Activated gamma-delta T cell treated with Interleukin-2 at 50 U/mL for 16 hours (primary cell): ENCODE measurements around the gene TSC22D1.
"Not testable (repeated sequence)": the region's sequence is repeated elsewhere in the genome, so short reads cannot be mapped to it uniquely, and the experiment has no call there.

Experiments used
- DNase-seq: peaks from one replicate; pipeline ENCODE4 v3.0.0-alpha.2; 2020

Gene TSC22D1

DNA sequence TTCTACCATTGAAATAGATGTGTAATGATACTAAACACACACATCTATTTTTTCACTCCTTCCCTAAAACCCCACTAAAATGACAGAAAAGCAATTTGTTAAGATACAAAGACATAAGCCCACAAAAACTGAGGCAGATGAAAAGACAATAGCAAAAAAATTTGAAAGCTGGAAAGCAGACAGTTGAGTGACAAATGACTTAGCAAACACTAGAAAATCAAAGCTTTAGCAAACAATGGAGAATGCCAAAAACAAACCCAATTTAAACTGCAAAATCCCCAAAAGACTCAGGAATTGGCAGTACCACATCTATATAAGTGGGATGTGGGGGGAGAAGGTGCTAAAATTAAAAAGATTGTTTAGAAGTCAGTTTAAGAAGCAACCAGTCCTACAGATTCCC is 9.5 kb downstream of the TSC22D1 start:
- DNase-seq = no peak

- no peak for DNase-seq
Observed at GRCh38 chr13:44565881-44566280, 10.2 kb downstream of the TSC22D1 start.

GRCh38 chr13:44564936-44565335 is 11.2 kb downstream of the TSC22D1 start:
- DNase-seq = no peak

GRCh38 chr13:44562853-44563252 is 13.3 kb downstream of the TSC22D1 start:
- not testable (repeated sequence) for DNase-seq

GRCh38 chr13:44561351-44561750 is 14.8 kb downstream of the TSC22D1 start:
- no peak for DNase-seq

GRCh38 chr13:44557986-44558385 is 18.1 kb downstream of the TSC22D1 start:
- no peak for DNase-seq

- DNase-seq = no peak
Observed at GRCh38 chr13:44555207-44555606, 20.9 kb downstream of the TSC22D1 start.

GRCh38 chr13:44549476-44549875 is 26.7 kb downstream of the TSC22D1 start:
- no peak for DNase-seq

GRCh38 chr13:44546164-44546563 is 30.0 kb downstream of the TSC22D1 start:
- no peak for DNase-seq

GRCh38 chr13:44543369-44543768 is 32.8 kb downstream of the TSC22D1 start:
- DNase-seq = no peak

DNA sequence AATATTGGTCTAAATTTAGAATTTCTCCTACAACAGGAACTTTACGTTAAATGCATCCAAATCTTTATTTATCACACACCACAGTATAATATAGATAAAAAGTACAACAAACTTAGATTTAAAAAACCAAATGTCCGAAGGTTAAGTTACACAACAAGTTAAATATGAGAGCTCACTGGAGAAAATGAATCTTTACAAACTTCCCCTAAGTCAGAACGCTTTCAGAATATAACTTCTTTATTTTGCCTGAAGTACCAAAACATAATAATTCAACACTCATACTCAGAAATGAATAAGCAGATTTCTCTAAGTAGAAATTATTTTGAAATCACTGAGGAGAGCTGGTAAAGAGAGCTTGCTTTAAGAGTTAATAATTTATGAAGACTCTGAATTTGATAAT is 33.8 kb downstream of the TSC22D1 start:
- DNase-seq = no peak

GRCh38 chr13:44541601-44542000 is 34.5 kb downstream of the TSC22D1 start:
- DNase-seq = no peak

GRCh38 chr13:44540761-44541434 is 35.2 kb downstream of the TSC22D1 start:
- DNase-seq = no peak

GRCh38 chr13:44537248-44537647 is 38.9 kb downstream of the TSC22D1 start:
- DNase-seq = no peak

- DNase-seq = no peak
Observed at GRCh38 chr13:44523146-44524015, 52.7 kb downstream of the TSC22D1 start.

DNA sequence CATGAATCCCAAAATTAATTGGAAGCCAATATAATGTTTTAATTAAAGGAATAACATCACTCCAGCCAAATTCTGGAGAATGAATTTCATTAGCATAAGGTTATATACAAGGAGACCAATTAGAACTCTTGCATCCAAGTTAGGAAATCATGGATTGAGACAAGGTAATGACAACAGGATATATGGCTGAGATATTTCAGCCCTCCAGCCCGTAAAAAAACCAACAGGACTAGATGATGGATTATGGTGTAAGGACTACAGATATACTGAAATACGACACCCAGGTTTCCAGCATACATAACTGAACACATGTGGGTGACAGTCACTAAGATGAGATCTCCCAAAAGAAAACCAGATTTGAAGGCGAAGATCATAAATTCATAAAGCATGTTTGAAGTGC is 56.5 kb downstream of the TSC22D1 start:
- DNase-seq = no peak

DNA sequence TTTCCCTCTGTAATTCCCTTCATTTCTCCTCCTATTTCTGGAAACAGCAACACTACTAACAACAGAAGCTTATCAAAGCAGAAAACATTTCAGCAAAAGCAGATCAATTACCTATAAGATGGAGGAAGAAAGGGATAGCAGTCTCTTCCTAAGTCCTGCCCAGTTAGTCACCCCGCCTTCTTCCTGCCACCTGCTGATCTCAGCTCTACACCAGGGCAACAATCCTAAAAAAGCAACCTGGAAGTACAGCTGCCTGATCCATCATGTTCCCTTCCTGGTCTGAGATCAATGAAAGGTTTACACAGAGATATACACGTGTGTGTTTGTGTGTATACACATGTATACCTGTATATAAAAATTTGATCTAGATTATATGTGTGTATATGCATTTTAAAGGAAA is 59.4 kb downstream of the TSC22D1 start:
- no peak for DNase-seq

DNA sequence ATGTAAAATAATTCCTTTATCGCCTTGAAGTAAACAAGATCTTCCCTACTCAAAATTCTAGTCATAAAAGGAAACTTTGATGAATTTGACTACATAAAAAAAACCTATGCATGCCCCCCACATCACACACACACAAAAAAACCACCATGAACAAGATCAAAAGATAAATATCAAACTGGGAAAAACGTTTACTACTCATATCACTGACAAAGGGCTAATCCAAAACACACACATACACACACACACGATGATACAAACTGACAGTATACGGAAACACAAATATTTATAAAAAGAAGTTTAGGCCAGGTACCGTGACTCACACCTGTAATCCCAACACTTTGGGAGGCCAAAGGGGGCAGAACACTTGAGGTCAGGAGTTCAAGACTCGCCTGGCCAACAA is 61.9 kb downstream of the TSC22D1 start:
- DNase-seq = no peak

DNA sequence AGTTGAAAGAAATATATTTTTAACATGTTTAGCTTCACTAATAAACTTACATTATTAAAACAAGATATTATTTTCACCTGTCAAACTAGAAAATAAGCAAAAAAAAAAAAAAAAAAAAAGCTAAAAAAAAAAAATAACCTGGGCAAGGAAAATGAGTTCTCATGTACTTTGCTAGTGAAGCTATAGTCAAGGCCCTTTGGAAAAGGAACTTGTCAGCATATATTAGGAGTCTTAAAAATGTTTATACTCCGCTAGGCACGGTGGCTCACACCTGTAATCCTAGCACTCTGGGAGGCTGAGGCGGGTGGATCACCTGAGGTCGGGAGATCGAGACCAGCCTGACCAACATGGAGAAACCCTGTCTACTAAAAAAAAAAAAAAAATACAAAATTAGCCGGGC is 66.3 kb downstream of the TSC22D1 start:
- DNase-seq = not testable (repeated sequence)

- no peak for DNase-seq
Observed at GRCh38 chr13:44508562-44509077, 67.5 kb downstream of the TSC22D1 start.

- DNase-seq = no peak
Observed at GRCh38 chr13:44507639-44508038, 68.5 kb downstream of the TSC22D1 start.

DNA sequence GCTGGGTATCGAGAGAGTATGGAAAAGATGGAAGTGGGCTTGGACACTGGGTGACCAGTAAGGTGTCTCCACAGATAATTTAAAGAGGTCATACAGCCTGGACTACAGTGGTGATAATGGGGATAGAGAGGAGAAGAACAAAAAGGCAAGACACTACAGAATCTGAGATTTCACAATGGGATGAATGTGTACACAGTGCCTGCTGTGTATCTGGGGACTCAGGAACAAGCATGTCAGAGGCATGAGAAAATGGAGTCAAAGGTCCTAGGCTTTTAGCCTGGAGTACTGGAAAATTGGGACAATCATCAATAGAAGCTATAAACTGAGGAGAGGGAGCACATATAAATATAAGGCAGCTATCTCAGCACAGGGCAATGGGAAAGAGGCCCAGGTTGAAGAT is 69.4 kb downstream of the TSC22D1 start:
- no peak for DNase-seq

DNA sequence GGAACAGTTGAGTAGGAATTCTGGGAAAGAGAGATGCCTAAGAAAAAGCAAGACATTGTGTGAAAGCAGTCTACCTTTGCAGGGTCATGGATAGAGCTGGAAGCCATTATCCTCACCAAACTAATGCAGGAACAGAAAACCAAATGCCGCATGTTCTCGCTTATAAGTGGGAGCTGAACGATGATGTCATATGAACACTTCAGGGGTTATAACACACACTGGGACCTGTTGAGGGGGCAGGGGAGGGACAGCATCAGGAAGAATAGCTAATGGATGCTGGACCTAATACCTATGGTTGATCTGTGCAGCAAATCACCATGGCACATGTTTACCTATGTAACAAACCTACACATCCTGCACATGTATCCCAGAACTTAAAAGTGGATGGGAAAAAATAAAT is 69.9 kb downstream of the TSC22D1 start:
- no peak for DNase-seq

DNA sequence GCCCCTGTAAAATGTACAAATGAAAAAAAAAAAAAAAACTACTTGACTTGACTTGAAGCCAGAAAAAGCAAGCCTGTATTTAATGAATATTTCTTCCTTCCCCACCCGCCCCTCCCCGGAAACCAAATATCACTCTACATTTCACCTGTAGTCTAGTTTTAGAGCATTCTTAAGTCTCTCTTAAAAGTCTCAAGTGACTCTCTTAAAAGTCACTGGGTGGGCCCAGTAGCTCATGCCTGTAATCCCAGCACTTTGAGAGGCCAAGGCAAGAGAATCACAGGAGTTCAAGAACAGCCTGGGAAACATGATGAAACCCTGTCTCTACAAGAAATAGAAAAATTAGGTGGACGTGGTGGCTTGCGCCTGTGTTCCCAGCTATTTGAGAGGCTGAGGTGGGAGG is 72.0 kb downstream of the TSC22D1 start:
- no peak for DNase-seq
